ENCODE results near the gene ACVR2B. TPM values are rescaled to one million over a fixed set of nuclear protein-coding genes. Genes with fewer than 3 reads are reported as not detected.

ACVR2B gene
- total and polyA plus RNA-seq, 2 experiments from 2014 or later = 27.9 to 98.7 TPM

GRCh38 chr3:38516669-38517068, 63.0 kb downstream of the ACVR2B start:
- Mint-ChIP-seq H3K4me3 (no peak overlapping the region), H3K9me3 (no peaks in the 10 kb centered on the region), H3K27ac (no peak overlapping the region), H3K36me3 (ENCODE audit: low read depth) (peaks cover 12% of the 10 kb centered on the region), H3K27me3 (ENCODE audit: insufficient read depth, low read depth, poor library complexity) (no peaks in the 10 kb centered on the region), H3K4me1 (peaks cover 35% of the 10 kb centered on the region)
- Histone ChIP-seq H3K4me3 (no peak overlapping the region), H3K27ac (ENCODE audit: low read depth) (no peak overlapping the region), H2AFZ (no peak overlapping the region), H3K79me2 (replicated peaks; ENCODE audit: insufficient read depth) (no peaks in the 10 kb centered on the region), H3K27me3 (ENCODE audit: insufficient read depth) (no peaks in the 10 kb centered on the region), H3K4me1 (ENCODE audit: insufficient read depth) (peaks cover 24% of the 10 kb centered on the region), H3F3A (replicated peaks; ENCODE audit: low read depth) (no peaks in the 10 kb centered on the region), H3K4me2 (no peak overlapping the region), H3K9me2 (ENCODE audit: insufficient read depth) (no peaks in the 10 kb centered on the region), H3K36me3 (ENCODE audit: insufficient read depth) (no peaks in the 10 kb centered on the region), H4K20me1 (replicated peaks; ENCODE audit: insufficient read depth) (no peaks in the 10 kb centered on the region)
- DNase-seq (ENCODE audit: low spot score) = no peak
- TF ChIP-seq CREB1 (CRISPR knock-in tag; IDR thresholded peaks at IDR 0.05; ENCODE audit: low read depth) = no peak
- TF ChIP-seq EZH2 (IDR thresholded peaks at IDR 0.05; ENCODE audit: low read depth, unreplicated experiment) = no peak
- TF ChIP-seq, protein P1, sequence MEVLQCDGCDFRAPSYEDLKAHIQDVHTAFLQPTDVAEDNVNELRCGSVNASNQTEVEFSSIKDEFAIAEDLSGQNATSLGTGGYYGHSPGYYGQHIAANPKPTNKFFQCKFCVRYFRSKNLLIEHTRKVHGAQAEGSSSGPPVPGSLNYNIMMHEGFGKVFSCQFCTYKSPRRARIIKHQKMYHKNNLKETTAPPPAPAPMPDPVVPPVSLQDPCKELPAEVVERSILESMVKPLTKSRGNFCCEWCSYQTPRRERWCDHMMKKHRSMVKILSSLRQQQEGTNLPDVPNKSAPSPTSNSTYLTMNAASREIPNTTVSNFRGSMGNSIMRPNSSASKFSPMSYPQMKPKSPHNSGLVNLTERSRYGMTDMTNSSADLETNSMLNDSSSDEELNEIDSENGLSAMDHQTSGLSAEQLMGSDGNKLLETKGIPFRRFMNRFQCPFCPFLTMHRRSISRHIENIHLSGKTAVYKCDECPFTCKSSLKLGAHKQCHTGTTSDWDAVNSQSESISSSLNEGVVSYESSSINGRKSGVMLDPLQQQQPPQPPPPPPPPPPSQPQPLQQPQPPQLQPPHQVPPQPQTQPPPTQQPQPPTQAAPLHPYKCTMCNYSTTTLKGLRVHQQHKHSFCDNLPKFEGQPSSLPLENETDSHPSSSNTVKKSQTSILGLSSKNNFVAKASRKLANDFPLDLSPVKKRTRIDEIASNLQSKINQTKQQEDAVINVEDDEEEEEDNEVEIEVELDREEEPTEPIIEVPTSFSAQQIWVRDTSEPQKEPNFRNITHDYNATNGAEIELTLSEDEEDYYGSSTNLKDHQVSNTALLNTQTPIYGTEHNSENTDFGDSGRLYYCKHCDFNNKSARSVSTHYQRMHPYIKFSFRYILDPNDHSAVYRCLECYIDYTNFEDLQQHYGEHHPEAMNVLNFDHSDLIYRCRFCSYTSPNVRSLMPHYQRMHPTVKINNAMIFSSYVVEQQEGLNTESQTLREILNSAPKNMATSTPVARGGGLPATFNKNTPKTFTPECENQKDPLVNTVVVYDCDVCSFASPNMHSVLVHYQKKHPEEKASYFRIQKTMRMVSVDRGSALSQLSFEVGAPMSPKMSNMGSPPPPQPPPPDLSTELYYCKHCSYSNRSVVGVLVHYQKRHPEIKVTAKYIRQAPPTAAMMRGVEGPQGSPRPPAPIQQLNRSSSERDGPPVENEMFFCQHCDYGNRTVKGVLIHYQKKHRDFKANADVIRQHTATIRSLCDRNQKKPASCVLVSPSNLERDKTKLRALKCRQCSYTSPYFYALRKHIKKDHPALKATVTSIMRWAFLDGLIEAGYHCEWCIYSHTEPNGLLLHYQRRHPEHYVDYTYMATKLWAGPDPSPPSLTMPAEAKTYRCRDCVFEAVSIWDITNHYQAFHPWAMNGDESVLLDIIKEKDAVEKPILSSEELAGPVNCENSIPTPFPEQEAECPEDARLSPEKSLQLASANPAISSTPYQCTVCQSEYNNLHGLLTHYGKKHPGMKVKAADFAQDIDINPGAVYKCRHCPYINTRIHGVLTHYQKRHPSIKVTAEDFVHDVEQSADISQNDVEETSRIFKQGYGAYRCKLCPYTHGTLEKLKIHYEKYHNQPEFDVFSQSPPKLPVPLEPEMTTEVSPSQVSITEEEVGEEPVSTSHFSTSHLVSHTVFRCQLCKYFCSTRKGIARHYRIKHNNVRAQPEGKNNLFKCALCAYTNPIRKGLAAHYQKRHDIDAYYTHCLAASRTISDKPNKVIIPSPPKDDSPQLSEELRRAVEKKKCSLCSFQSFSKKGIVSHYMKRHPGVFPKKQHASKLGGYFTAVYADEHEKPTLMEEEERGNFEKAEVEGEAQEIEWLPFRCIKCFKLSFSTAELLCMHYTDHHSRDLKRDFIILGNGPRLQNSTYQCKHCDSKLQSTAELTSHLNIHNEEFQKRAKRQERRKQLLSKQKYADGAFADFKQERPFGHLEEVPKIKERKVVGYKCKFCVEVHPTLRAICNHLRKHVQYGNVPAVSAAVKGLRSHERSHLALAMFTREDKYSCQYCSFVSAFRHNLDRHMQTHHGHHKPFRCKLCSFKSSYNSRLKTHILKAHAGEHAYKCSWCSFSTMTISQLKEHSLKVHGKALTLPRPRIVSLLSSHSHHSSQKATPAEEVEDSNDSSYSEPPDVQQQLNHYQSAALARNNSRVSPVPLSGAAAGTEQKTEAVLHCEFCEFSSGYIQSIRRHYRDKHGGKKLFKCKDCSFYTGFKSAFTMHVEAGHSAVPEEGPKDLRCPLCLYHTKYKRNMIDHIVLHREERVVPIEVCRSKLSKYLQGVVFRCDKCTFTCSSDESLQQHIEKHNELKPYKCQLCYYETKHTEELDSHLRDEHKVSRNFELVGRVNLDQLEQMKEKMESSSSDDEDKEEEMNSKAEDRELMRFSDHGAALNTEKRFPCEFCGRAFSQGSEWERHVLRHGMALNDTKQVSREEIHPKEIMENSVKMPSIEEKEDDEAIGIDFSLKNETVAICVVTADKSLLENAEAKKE (CRISPR knock-in tag; IDR thresholded peaks at IDR 0.05) = no peak
- TF ChIP-seq ZNF331 (CRISPR knock-in tag; IDR thresholded peaks at IDR 0.05; ENCODE audit: low read depth) = no peak
- no peak for TF ChIP-seq REST (IDR thresholded peaks at IDR 0.05; ENCODE audit: unreplicated experiment)
- TF ChIP-seq ETS1 (IDR thresholded peaks at IDR 0.05) = no peak
- TF ChIP-seq EZH2phosphoT487 (IDR thresholded peaks at IDR 0.05; ENCODE audit: unreplicated experiment) = no peak
- no peak for ATAC-seq
